OCI-LY1 (cell line): ENCODE data around the gene FAM193B.

Experiments
- CTCF ChIP-seq: fragments of 200-600 bp; sonication (generic), shearing (Covaris generic); IDR thresholded peaks from 2 replicates; pipeline ENCODE4 v1.5.1; 2017; ENCODE audit warnings: mild to moderate bottlenecking, antibody characterized with exemption, low read length, moderate library complexity, mixed read lengths
- EZH2 ChIP-seq: fragments of 200-600 bp; sonication (generic), shearing (Covaris generic); IDR thresholded peaks from 2 replicates; pipeline ENCODE4 v1.8.0; 2017; ENCODE audit warnings: borderline replicate concordance, mixed run types, mild to moderate bottlenecking, antibody characterized with exemption, low read length, moderate library complexity, mixed read lengths

- no peak for TF ChIP-seq CTCF
- no peak for TF ChIP-seq EZH2
Observed at GRCh38 chr5:177537389-177538361, 16.7 kb downstream of the FAM193B start.
